Measurements from ENCODE around the gene SYVN1. TPM values are rescaled to one million over a fixed set of nuclear protein-coding genes. Genes with fewer than 3 reads are reported as not detected.

Gene SYVN1
- total RNA-seq, 1 experiment from 2014 or later = 64.3 TPM

DNA sequence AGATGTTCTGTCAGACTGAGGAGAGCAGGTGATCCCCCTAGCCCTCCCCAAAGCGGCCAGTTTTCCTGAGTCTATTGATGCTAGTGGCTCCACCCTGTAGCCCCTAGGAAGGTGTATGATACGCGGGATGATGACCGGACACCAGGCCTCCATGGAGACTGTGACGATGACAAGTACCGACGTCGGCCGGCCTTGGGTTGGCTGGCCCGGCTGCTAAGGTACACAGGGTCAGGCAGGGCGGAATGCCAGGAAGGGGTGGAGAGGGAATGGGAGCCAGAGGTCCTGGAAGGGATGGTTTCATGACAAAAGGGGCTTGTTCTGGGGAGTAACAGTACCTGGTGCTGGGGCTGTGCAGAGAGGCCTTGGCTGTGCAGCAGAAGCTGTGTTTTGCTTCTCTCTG, 47.1 kb downstream of the SYVN1 start:
- peaks cover 3% of the 10 kb centered on the region; the same call in 1 of the 2 replicates for H3K36me3 ChIP-seq (ENCODE audit: control insufficient read depth, insufficient read depth, low read length)

DNA sequence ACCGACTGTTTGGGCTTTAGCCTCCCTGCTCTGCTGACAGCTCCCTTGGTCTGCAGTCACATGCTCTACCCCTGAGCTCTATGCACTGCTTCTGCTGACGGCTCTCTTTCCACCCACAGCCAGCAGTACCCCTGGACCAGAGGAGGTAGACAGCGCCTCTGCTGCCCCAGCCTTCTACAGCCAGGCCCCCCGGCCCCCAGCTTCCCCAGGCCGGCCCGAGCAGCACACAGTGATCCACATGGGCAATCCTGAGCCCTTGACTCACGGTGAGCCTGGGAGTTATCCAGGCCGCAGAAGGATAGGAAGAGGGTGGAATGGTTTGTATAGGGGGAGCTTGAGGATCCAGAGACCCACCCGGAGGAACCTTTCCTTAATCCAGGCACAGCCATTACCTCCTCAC, 47.5 kb downstream of the SYVN1 start:
- Histone ChIP-seq H3K36me3 (ENCODE audit: control insufficient read depth, insufficient read depth, low read length) (peaks cover 3% of the 10 kb centered on the region; the same call in 1 of the 2 replicates), H3K4me3 (ENCODE audit: low read depth in 2 of 2, low read length in 2 of 2) (no peak overlapping the region), H3K27ac (ENCODE audit: low read length) (no peak overlapping the region), H3K27me3 (ENCODE audit: control insufficient read depth, insufficient read depth, low read length) (no peaks in the 10 kb centered on the region), H3K9me3 (ENCODE audit: control insufficient read depth, insufficient read depth, low read depth, low read length) (no peaks in the 10 kb centered on the region), H3K4me1 (ENCODE audit: control insufficient read depth, insufficient read depth, low read length) (peaks cover 15% of the 10 kb centered on the region)
- DNase-seq (ENCODE audit: low read depth, low spot score) = no peak
- POLR2A ChIA-PET = no interaction called here
- TF ChIP-seq, protein P1, sequence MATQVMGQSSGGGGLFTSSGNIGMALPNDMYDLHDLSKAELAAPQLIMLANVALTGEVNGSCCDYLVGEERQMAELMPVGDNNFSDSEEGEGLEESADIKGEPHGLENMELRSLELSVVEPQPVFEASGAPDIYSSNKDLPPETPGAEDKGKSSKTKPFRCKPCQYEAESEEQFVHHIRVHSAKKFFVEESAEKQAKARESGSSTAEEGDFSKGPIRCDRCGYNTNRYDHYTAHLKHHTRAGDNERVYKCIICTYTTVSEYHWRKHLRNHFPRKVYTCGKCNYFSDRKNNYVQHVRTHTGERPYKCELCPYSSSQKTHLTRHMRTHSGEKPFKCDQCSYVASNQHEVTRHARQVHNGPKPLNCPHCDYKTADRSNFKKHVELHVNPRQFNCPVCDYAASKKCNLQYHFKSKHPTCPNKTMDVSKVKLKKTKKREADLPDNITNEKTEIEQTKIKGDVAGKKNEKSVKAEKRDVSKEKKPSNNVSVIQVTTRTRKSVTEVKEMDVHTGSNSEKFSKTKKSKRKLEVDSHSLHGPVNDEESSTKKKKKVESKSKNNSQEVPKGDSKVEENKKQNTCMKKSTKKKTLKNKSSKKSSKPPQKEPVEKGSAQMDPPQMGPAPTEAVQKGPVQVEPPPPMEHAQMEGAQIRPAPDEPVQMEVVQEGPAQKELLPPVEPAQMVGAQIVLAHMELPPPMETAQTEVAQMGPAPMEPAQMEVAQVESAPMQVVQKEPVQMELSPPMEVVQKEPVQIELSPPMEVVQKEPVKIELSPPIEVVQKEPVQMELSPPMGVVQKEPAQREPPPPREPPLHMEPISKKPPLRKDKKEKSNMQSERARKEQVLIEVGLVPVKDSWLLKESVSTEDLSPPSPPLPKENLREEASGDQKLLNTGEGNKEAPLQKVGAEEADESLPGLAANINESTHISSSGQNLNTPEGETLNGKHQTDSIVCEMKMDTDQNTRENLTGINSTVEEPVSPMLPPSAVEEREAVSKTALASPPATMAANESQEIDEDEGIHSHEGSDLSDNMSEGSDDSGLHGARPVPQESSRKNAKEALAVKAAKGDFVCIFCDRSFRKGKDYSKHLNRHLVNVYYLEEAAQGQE (IDR thresholded peaks at IDR 0.05; ENCODE audit: insufficient read depth in 1 of 2, low read depth in 2 of 2, low read length in 1 of 2) = no peak
- TF ChIP-seq, protein P2, sequence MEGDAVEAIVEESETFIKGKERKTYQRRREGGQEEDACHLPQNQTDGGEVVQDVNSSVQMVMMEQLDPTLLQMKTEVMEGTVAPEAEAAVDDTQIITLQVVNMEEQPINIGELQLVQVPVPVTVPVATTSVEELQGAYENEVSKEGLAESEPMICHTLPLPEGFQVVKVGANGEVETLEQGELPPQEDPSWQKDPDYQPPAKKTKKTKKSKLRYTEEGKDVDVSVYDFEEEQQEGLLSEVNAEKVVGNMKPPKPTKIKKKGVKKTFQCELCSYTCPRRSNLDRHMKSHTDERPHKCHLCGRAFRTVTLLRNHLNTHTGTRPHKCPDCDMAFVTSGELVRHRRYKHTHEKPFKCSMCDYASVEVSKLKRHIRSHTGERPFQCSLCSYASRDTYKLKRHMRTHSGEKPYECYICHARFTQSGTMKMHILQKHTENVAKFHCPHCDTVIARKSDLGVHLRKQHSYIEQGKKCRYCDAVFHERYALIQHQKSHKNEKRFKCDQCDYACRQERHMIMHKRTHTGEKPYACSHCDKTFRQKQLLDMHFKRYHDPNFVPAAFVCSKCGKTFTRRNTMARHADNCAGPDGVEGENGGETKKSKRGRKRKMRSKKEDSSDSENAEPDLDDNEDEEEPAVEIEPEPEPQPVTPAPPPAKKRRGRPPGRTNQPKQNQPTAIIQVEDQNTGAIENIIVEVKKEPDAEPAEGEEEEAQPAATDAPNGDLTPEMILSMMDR (IDR thresholded peaks at IDR 0.05) = no peak
- no peak for TF ChIP-seq POLR2AphosphoS5 (IDR thresholded peaks at IDR 0.05; ENCODE audit: low read depth, low read length)
- no peak for TF ChIP-seq SIN3A (IDR thresholded peaks at IDR 0.05; ENCODE audit: borderline replicate concordance, insufficient read depth, low read depth, low read length)
- no peak for TF ChIP-seq TCF7L2 (IDR thresholded peaks at IDR 0.05; ENCODE audit: low read depth, low read length)
- intact Hi-C loops (cut with micrococcal nuclease; ENCODE audit: unreplicated experiment) = no loop called here
- ATAC-seq = no peak
- CTCF ChIA-PET = no interaction called here
- no TSS peak for BruUV-seq (replicated peaks)
- in situ Hi-C loops (cut with HindIII; ENCODE audit: low pct_unique_long_range_greater_than_20kb, low sequenced_read_pairs) = no loop called here

More for the DNA sequence above, 47.1 kb downstream of the SYVN1 start:
- DNase-seq (ENCODE audit: low read depth, low spot score) (no peak), ATAC-seq (no peak)
- TF ChIP-seq, protein P1 (IDR thresholded peaks at IDR 0.05; ENCODE audit: insufficient read depth in 1 of 2, low read depth in 2 of 2, low read length in 1 of 2) = no peak
- TF ChIP-seq, protein P2 (IDR thresholded peaks at IDR 0.05) = no peak
- TF ChIP-seq TCF7L2 (IDR thresholded peaks at IDR 0.05; ENCODE audit: low read depth, low read length) (no peak), SIN3A (IDR thresholded peaks at IDR 0.05; ENCODE audit: borderline replicate concordance, insufficient read depth, low read depth, low read length) (no peak)
- Histone ChIP-seq H3K4me1 (ENCODE audit: control insufficient read depth, insufficient read depth, low read length) (peaks cover 15% of the 10 kb centered on the region), H3K9me3 (ENCODE audit: control insufficient read depth, insufficient read depth, low read depth, low read length) (no peaks in the 10 kb centered on the region), H3K4me3 (ENCODE audit: low read depth in 2 of 2, low read length in 2 of 2) (no peak overlapping the region), H3K27me3 (ENCODE audit: control insufficient read depth, insufficient read depth, low read length) (no peaks in the 10 kb centered on the region), H3K27ac (ENCODE audit: low read length) (no peak overlapping the region)
- POLR2A ChIA-PET = no interaction called here
- in situ Hi-C loops (cut with HindIII; ENCODE audit: low pct_unique_long_range_greater_than_20kb, low sequenced_read_pairs) (no loop called here), intact Hi-C loops (cut with micrococcal nuclease; ENCODE audit: unreplicated experiment) (no loop called here)
- no TSS peak for BruUV-seq (replicated peaks)
- CTCF ChIA-PET = no interaction called here
